Temporal lobe (tissue), 2 donors: ENCODE measurements around the gene ARL4D. TPM values are rescaled to one million over a fixed set of nuclear protein-coding genes. Genes with fewer than 3 reads are reported as not detected.

Source experiments
- small RNA-seq: library from RNA; depleted of rRNA; stranded (forward); fragments of <200 nt; gene quantifications from one replicate; pipeline ENCODE3, GENCODE V24; 2014; ENCODE audit warnings: low replicate concordance
- total RNA-seq: library from RNA; depleted of rRNA; stranded (reverse); fragments of >200 nt; gene quantifications from one replicate; pipeline ENCODE4 v1.2.3, GENCODE V29; 2014

Gene ARL4D
- total RNA-seq, 1 donor from 2014 or later = 34.7 TPM

Small RNAs within 50 kb of the gene (small RNA-seq; reads per million reads assigned to genes)
- not detected for gene RNU6-1137P
- not detected for gene RNU6-406P
- gene RNU6-470P = not detected

Other genes with a start within 250 kb of the ARL4D start
- 53.4 TPM for gene NBR1, start 227.8 kb upstream of the ARL4D start, total RNA-seq
- gene TMEM106A, start 187.1 kb upstream of the ARL4D start, total RNA-seq = 0.25 TPM
- not detected for gene CCDC200, start 170.4 kb upstream of the ARL4D start, total RNA-seq
- gene RNU2-1, start 165.0 kb upstream of the ARL4D start, total RNA-seq = not detected
- 34.7 TPM for gene DHX8, start 85.0 kb downstream of the ARL4D start, total RNA-seq
- 1.2 TPM for gene ETV4, start 147.3 kb downstream of the ARL4D start, total RNA-seq